HG03469 (cell line): ENCODE results near the gene DGKD.
A peak's percentile ranks its signal among the peaks of the same experiment; 100 is the strongest.

Source experiments
- ATAC-seq: cut with Tn5 transposase; IDR thresholded peaks from one replicate; pipeline ENCODE4 v1.9.1; 2021; ENCODE audit warnings: mild to moderate bottlenecking, moderate library complexity, moderate number of reproducible peaks; ENCODE audit not compliant: unreplicated experiment

DGKD gene

GRCh38 chr2:233408366-233409285 is 54.3 kb downstream of the DGKD start:
- no peak for ATAC-seq

DNA sequence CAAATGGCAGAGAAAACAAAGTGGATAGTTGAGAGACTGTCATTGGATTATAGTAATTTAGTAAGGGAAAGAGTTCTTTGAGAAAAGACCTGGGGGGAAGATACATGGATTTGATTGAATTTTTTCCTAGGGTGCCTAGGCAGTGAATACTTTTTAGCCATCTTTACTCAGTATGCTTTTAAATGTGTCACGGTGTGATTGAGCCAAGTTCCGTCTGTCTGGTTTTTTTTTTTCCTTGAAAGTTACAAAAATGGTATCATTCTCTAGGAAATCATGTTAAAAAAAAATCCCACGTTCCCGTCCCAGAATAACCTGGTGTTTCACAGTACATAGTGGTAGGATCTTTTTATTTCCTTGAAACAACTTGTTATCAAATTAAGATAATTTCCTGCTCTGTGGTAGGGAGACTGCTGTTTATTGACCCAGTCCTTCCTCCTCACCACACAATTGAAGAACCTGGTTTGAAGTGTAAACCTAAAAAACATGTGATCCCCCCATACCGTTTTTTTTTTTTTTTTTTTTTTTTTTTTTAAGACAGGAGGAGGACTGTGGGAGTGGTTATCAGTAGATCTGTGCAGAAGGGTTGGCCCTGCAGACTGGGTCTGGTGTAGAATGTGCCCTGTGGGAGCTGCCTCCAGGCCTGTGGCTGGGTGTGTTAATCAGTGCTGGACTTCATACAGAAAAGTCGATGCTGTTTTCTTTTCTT is 55.1 kb downstream of the DGKD start:
- ATAC-seq = no peak

DNA sequence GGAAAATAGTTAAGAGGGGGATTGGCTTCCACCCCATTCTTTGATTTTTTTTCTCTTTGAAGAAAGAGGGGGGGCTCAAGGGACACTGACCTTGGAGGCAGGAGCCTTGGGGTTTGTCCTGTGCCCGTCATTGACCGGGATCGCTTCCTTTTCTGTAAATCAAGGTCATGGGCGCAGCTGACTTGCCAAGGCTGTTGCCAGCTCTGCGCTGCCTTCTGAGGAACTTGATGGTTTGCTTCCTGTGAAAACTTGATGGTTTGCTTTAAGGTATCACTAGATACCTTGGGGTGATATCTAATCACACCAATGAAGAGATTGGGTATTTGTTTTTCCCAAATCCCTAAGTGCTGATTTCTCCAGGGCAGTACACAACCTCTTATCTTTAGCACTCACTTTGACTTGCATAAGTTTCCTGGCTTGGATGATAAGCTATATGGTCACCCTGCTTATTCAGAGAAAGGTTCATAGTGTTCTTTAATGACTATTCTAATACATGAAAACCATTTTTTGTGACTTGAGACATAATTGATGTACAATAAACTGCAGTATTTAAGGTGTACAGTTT is 56.0 kb downstream of the DGKD start:
- no peak for ATAC-seq

- no peak for ATAC-seq
Measured at GRCh38 chr2:233411162-233411561, 56.9 kb downstream of the DGKD start.

DNA sequence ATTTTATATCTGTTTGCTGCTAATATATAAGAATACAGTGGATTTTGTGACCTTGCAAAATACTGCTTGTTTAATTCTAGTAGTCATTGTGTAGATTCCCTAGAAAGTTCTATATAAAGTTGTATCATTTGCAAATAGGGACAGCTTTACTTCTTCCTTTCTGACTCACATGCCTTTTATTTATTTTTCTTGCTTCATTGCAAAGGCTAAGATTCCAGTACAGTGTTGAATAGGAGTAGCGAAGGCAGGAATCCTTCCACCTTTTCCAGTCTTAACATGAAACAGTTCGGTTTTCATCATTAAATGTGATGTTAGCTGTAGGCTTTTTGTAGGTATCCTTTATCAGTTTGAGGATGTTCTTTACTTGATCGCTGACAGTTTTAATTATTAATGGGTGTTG is 58.1 kb downstream of the DGKD start:
- ATAC-seq = no peak

GRCh38 chr2:233413046-233413445 is 58.8 kb downstream of the DGKD start:
- ATAC-seq = no peak

GRCh38 chr2:233413559-233414272 is 59.4 kb downstream of the DGKD start:
- no peak for ATAC-seq

DNA sequence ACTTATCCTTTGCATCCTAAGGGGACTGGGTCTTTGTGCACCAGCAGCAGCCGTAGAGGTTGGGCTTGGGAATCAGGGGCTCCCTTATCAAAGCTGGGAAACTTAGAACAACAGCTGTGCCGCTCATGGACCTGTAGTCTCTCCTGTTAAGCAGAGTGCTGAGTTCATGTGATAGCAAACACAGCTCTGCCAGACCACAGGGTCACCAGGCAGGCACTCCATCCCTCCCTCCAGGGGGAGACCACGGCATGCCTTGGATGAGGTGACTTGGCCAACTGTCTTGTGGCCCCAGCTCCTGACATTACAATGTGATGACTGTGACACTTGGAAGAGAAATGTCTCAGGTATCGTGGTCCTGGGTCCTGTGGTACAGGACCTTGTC is 60.0 kb downstream of the DGKD start:
- ATAC-seq = no peak

DNA sequence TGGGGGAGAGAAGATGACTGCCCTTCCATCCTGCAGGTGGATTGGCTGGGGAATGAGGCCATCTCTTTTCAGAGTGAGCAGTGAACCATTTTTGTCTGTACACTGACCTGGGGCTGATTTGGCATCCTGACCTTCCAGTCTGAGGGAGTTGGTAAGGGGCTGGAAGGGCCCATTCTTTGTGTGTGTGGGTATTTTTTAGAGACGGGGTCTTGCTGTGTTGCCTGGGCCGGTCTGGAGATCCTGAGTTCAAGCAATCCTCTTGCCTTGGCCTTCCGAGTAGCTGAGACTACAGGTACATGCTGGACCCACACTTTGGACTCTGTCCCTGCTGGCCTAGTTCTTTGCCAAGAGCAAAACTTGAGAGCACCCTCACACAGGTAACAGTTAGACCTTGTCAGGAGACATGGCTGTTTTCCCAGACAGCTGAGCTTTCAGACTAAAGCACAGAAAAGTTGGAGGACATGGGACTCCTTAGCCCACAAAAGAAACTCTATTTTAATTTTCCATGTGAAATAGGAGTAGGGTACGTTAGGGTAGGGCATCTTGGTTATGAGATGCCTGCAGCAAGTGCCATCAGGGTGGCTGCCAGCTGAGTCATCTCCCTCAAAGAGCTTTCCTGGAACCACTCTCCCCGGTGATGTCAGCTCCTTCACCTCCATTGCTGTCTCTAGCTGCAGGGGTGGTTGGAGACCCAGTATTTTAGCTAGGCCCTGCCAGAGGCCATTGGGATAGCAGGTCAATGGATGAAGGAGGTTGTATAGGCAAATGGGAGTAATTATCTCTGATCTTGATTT is 60.7 kb downstream of the DGKD start:
- no peak for ATAC-seq

GRCh38 chr2:233416199-233416598 is 61.9 kb downstream of the DGKD start:
- ATAC-seq = no peak

- no peak for ATAC-seq
Measured at GRCh38 chr2:233416706-233417105, 62.4 kb downstream of the DGKD start.

DNA sequence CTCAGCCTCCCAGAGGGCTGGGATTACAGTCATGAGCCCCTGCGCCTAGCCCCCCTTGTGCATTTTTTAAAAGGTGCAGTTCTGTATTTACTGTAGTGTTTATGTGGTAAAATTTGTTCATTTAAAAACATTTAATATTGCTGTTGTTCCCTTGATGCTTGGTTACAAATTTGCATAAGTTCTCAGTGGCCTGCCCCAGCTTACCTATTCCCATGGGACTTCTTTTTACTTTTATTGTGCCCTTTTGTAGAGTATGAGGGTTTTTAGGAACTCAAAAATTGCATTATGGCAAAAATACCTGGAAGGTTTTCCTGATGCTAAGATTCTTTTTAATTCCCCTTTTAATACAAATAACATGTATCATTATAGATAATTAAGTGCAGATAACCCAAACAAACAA is 63.0 kb downstream of the DGKD start:
- ATAC-seq = no peak

- no peak for ATAC-seq
Measured at GRCh38 chr2:233418052-233418760, 63.9 kb downstream of the DGKD start.

- no peak for ATAC-seq
Measured at GRCh38 chr2:233418761-233419546, 64.7 kb downstream of the DGKD start.

DNA sequence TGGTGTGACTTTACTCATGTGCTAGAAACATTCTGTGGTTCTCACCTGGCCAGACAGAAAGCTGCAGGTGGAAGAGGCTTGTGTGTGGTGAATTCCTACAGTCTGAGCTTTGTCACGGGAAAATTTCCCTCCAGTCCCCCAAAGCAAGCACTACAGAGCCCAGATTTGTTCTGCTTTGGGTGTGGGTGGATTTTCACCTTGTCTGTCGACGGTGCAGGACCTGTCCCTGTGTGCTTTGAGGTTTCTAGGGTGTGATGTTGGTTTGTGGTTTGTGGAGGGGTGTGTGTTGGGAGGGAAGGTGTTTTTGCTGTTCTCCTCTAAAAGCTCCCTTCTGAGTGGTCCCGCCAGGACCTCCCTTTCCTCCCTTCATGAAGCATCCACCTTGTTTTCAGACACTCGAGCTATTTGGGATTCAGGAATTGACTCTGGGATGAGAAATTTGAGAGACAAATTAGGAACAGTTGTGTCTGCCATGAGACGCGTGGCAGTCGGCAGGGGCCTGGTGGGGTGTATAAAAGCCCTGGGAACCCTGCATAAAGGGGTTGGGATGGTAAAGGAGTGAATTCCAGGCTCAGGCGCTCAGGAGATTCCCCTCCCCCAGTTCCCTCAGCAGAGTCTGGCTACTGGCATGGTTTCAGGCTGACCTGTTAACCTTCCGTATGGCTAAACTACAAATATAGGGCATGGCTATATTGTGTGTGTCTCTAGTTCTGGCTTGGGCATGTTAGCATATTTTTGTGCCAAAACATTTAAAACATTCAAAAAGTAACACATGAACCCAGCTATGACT is 65.5 kb downstream of the DGKD start:
- ATAC-seq = no peak

GRCh38 chr2:233421091-233421816 is 67.0 kb downstream of the DGKD start:
- no peak for ATAC-seq

GRCh38 chr2:233422050-233422639 is 67.9 kb downstream of the DGKD start:
- peak; percentile 59 for ATAC-seq
